ENCODE measurements around the gene CTAG2.
"Not testable (repeated sequence)": the region's sequence is repeated elsewhere in the genome, so short reads cannot be mapped to it uniquely, and the experiment has no call there.

CTAG2 gene

GRCh38 chrX:154653413-154653812, at the start of gene CTAG2:
CTAG2 (minus strand) TSS chrX:154653579; CDS start chrX:154653515, 64 bp downstream.
- DNase-seq = not testable (repeated sequence)

DNA sequence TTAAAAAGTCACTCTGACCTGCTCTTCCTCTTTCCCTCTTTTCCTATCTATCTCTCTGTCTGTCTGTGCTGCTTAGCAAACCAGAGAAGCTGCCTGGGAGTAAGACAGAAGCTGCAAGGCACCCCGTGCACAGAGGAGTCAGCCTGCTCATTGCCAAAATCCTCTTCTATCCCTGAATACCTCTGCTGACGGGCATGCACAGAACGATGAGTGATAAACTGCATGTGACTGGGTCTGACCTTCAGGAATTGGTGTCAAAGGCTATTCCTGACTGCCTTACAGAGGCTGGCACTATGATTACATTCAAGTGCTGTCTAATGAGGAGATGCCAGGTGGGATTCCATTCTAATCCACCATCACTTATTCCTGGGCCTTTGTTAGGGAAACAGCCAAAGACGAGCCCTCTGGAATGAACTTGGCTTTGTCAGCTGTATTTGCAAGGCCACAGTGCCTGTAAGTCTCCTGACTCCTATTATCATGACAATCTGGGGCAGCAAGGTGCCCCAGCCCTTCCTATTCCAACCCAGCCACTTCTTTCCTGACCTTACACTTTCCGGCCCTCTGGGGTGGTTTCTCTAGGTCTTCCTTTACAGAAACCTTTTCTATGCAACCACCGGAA, 45.4 kb upstream of the CTAG2 start:
- no peak for DNase-seq

DNA sequence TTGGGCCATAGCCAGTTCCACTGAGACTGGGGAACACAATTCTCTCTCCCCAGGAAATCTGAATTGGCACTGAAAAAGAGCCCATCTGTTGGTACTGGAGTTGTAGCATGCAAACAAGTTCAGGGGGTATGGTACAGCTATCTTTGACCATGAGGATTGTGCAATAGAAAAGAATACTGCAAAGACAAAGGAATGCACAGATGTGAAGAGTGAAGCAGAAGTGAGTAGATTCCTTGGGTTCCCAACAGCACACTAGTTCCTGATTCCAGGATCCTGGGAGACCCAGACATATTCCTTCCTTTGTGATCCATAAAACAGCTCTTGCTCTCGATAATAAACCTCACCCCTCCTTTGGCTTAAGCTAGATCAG, 43.3 kb upstream of the CTAG2 start:
- DNase-seq = no peak

DNA sequence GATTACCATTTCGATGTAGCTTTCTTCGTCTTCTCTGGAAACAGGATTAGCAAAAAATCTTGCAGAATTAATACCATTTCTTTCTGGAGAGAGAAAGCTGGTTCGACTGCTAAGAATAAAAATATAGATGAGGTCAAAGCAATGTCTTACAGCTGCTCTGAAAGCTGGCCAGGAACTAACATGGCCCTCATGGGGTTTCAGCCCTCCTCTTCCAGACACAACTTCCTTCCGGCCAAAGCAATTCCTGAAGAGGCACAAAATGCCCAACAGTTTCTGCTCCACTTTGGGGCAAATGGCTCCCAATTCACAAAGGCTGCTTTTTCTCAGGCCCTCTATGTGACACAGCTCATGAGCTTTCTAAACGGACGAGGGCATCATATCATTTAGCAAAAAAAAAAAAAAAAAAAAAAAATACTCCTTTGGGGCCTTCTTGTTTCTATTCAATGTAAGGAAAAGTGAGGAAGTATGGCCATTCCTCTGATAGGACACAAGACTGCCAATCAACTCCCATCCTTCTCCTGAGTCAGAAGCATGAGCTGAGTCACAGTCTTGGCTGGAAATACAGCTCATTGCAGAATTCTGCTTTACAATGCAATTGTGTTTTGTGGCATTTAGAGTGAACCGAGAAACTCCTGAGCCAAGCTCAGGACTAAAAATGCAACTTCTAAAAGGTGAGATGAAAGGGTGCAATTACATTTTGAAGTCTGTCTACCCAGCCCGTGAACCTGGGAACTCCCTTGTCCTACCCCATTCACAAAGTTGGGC, 42.7 kb upstream of the CTAG2 start:
- no peak for DNase-seq

- no peak for DNase-seq
Observed at GRCh38 chrX:154693394-154693793, 40.0 kb upstream of the CTAG2 start.

GRCh38 chrX:154690438-154690837, 37.1 kb upstream of the CTAG2 start:
- not testable (repeated sequence) for DNase-seq

DNA sequence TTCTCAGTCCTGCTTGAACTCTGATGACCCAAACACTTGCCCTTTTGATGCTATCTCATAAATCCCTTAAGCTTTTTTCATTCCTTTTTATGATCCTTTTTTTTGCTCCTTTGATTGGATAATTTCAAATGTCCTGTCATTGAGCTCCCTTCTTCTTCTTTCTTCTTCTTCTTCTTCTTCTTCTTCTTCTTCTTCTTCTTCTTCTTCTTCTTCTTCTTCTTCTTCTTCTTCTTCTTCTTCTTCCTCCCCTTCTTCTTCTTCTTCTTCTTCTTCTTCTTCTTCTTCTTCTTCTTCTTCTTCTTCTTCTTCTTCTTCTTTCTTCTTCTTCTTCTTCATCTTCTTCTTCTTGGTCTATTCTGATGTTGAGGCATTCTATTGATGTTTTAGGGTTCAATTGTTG, 18.7 kb upstream of the CTAG2 start:
- not testable (repeated sequence) for DNase-seq

DNA sequence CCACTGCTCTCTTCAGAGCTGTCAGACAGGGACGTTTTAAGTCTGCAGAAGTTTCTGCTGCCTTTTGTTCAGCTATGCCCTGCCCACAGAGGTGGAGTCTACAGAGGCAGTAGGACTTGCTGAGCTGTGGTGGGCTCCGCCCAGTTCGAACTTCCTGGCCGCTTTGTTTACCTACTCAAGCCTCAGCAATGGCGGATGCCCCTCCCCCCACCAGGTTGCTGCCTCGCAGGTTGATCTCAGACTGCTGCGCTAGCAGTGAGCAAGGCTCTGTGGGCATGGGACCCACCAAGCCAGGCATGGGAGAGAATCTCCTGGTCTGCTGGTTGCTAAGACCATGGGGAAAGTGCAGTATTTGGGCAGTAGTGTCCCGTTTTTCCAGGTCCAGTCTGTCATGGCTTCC, 17.5 kb upstream of the CTAG2 start:
- DNase-seq = not testable (repeated sequence)

GRCh38 chrX:154661899-154662298, 8.5 kb upstream of the CTAG2 start:
- DNase-seq = no peak

DNA sequence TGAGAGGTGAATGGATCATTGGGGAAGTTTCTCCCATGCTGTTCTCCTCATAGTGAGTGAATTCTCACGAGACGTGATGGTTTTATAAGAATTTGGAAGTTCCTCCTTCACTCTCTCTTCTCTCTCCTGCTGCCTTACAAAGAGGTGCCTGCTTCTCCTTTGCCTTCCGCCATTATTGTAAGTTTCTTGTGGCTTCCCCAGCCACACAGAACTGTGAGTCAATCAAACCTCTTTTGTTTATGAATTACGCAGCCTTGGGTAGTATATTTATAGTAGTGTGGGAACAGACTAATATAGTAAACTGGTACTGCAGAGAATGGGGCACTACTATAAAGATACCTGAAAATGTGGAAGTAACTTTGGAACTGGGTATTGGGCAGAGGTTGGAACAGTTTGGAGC, 7.8 kb upstream of the CTAG2 start:
- no peak for DNase-seq

DNA sequence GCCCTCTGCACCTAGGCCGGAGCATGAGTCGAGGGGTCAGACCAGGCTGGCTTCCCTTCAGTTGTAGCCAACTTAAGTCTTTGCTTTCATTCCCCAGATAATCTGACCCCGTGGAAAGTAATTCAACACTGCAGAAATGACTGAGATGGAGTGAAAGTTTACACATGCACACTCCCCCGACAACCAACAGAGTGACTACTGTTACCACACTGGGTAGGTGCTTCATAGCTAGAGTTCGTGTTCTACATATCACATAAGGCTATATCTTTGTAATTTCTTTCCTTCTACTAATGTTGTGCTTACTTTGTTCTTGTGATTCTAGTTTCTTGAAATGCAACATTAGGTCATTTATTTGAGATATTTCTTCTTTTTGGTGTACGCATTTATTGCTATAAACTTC, 7.2 kb upstream of the CTAG2 start:
- DNase-seq = no peak

DNA sequence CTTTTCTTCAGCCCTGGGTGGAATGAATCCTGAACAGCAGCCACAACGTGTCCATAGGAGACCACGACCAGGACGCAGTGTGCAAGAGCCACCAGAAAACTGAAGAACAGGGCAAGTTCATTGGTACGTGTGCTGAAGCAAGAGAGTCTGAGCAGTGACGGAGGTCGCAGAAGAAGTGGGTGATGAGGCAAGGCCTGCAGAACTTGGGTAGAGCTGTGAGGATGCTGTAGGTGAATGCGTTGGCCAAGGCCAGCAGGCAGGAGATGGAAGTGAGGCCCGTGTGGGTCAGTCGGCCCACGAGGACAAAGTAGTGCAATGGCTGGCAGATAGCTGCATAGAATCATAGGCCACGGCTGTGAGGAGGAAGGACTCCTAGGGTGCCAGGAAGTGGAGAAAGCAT, 5.6 kb upstream of the CTAG2 start:
- DNase-seq = no peak

- no peak for DNase-seq
Observed at GRCh38 chrX:154658187-154658586, 4.8 kb upstream of the CTAG2 start.

DNA sequence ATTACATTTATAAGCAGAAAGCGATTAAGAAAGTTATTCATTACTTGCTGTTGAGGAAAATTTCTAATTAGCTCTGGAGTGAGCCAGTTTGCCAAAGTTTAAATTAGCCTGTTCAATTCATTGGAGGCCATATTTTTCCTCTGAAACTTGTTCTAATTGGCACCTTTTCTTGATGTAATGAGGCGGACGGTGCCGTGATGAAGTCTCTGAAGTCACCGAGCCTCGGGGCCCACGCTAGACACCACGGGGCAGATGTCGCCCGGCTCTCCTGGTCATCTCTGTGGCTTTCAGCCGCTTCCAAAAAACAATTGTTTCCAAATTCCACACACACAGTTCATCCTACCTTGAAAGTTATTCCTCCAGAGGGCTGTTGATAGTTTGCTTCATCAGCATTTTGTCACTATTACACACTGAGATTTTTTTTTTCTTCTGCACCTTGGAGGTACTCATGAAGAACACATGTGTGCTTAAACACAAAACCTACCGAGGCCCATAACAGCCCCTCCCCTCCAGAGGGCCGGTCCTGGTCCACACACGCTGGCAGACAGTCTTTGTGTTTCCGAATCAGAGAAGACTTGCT, 3.9 kb upstream of the CTAG2 start:
- no peak for DNase-seq

DNA sequence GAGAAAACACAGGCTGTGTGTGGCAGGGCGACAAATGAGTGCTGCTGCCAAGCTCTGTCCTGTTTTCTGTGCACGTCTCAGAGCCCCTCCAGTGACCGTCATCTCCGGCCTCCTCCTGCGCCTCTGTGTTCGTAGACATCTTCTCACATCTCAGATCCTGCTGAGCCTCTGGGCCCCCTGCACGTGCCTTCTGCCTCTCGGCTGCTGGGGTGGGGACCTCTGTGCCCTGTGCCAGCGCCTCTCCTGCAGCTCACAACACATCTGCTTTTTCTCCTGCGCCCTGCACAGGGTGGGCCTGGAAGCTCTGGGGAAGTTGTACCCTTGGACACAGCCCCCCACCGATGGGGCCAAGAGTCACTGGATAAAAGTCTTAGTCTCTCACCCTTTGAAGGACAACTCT, 2.4 kb upstream of the CTAG2 start:
- no peak for DNase-seq

GRCh38 chrX:154655346-154655745, 2.0 kb upstream of the CTAG2 start:
- no peak for DNase-seq

- DNase-seq = no peak
Observed at GRCh38 chrX:154654925-154655324, 1.5 kb upstream of the CTAG2 start.

DNA sequence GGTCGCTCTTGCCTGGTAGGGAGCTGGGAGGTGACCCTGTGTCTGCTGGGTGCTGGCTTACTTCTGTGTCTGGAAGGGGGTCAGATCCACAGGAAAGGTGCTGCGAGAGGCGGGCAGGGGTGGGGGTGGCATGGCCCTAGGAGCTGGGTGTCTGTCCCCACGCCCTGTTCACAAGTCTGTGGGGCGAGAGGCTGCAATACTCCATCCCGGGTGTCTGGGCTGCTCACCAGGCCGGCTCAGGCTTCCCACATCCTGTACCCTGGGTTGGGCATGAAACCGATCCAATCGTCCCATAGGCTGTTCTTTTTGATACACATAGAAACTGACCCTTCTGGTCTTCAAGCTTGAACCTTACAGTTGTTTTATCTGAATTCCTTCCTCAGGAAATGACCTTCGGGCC, 993 bp upstream of the CTAG2 start:
- no peak for DNase-seq

DNA sequence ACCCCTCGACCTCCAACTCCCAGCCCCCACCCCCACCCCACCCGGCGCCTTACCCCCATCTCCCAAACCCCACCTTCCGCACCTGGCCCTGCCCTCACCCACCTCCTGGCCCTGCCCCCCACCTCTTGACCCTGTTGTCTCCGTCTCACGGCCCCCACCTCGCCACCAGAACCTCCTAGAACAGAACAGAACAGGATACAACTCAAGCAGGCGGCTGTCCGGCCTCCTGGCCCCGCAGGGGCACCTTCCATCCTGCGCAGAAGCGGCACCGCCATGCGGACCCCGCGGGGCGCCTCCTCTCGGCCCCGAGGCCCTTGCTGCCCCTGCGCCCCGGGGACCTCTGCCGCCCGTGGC, 354 bp downstream of the CTAG2 start:
- no peak for DNase-seq

- DNase-seq = no peak
Observed at GRCh38 chrX:154652311-154653047, 900 bp downstream of the CTAG2 start.

DNA sequence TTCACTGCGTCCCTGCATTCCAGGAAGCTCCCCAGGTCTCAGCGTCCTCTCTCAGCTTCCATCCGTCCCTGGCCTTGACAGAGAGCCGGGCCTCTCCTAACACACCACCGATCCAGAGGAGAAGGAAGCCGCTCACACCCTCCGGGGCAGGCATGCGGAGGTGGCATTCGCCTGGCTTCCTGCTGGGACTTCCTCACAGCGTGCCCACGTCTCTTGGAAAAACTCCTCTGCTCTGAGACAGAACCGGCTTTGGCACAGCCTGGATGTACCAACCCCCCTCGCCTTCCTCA, 3.2 kb downstream of the CTAG2 start:
- DNase-seq = no peak

- DNase-seq = no peak
Observed at GRCh38 chrX:154649503-154650220, 3.7 kb downstream of the CTAG2 start.

- DNase-seq = peak; percentile 10
Observed at GRCh38 chrX:154648931-154649330, 4.4 kb downstream of the CTAG2 start.

All from eye (tissue), 1 donor.